A673 (cell line): Measurements from ENCODE around the gene AFAP1. TPM values are rescaled to one million over a fixed set of nuclear protein-coding genes. Genes with fewer than 3 reads are reported as not detected.
A peak's percentile ranks its signal among the peaks of the same experiment; 100 is the strongest.

Experiments used
- BruUV-seq: library from RNA; stranded (reverse); fragments of 400-500 nt; replicated peaks from 2 replicates; lab custom pipeline; 2021; lab: Mats Ljungman, UMichigan
- CTCF ChIA-PET: fragments of 300-600 bp; sonication (Branson Sonifier 250); formaldehyde crosslinking; loops from one replicate; lab custom pipeline; 2022; ENCODE audit warnings: antibody characterized with exemption; lab: Charles Lee
- POLR2A ChIA-PET: fragments of 300-600 bp; sonication (Branson Sonifier 250); formaldehyde crosslinking; loops from one replicate; lab custom pipeline; 2022; ENCODE audit warnings: antibody characterized with exemption; ENCODE audit not compliant: low non-redundant PET; lab: Charles Lee
- DNase-seq: peaks from one replicate; pipeline ENCODE4 v3.0.0-alpha.2; 2015; ENCODE audit warnings: low spot score
- H3K27ac ChIP-seq: fragments of 200-600 bp; sonication (generic); 2 replicates; pipeline ENCODE4 v1.5.1; 2016; ENCODE audit warnings: mixed run types, low read depth, mild to moderate bottlenecking, mixed read lengths, antibody characterized with exemption, low read length; ENCODE audit not compliant: poor library complexity, severe bottlenecking
- H3K27me3 ChIP-seq: fragments of 200-600 bp; sonication (generic); replicated peaks from 2 replicates; pipeline ENCODE4 v1.6.1; 2017; ENCODE audit warnings: mixed run types, low read depth, mild to moderate bottlenecking, mixed read lengths, antibody characterized with exemption, low read length; ENCODE audit not compliant: insufficient read depth, poor library complexity
- H3K36me3 ChIP-seq: fragments of 200-600 bp; sonication (generic); 2 replicates; pipeline ENCODE4 v1.6.1; 2016; ENCODE audit warnings: mixed run types, mild to moderate bottlenecking, mixed read lengths, antibody characterized with exemption, low read length; ENCODE audit not compliant: insufficient read depth, poor library complexity, severe bottlenecking
- H3K4me1 ChIP-seq: fragments of 200-600 bp; sonication (generic); 2 replicates; pipeline ENCODE4 v1.6.1; 2017; ENCODE audit warnings: mixed run types, mild to moderate bottlenecking, mixed read lengths, antibody characterized with exemption, low read length; ENCODE audit not compliant: insufficient read depth, poor library complexity, severe bottlenecking
- H3K4me3 ChIP-seq: fragments of 200-600 bp; sonication (generic); 2 replicates; pipeline ENCODE4 v1.5.1; 2016; ENCODE audit warnings: low read depth, mixed run types, mild to moderate bottlenecking, mixed read lengths, low read length; ENCODE audit not compliant: poor library complexity, severe bottlenecking
- H3K9me3 ChIP-seq: fragments of 200-600 bp; sonication (generic); 2 replicates; pipeline ENCODE4 v1.6.1; 2016; ENCODE audit warnings: mixed run types, low read depth, mild to moderate bottlenecking, mixed read lengths, antibody characterized with exemption, low read length; ENCODE audit not compliant: poor library complexity, severe bottlenecking
- EZH2 ChIP-seq: fragments of 200-600 bp; sonication (generic); IDR thresholded peaks from 2 replicates; pipeline ENCODE4 v1.6.1; 2017; ENCODE audit warnings: borderline replicate concordance, low read depth, mild to moderate bottlenecking, mixed read lengths, antibody characterized with exemption, low read length; ENCODE audit not compliant: poor library complexity, severe bottlenecking
- intact Hi-C: fragments of 100-400 bp; cut with micrococcal nuclease; formaldehyde crosslinking; loops from one replicate; pipeline ENCODE4 v1.10.0; 2022; ENCODE audit not compliant: unreplicated experiment
- total RNA-seq: library from RNA; stranded (reverse); gene quantifications from 2 replicates; pipeline ENCODE4 v1.2.3, GENCODE V29; 2021
- TF ChIP-seq, protein P1 (sequence below): fragments of 300-800, 200-600 bp; sonication (generic); conservative IDR thresholded peaks from 2 replicates; pipeline ENCODE4 v1.5.1; 2017; ENCODE audit warnings: low read depth, mild to moderate bottlenecking, antibody characterized with exemption, low read length, moderate library complexity, mixed read lengths

AFAP1 gene
- total RNA-seq, 1 experiment from 2014 or later, result 42.6 TPM

DNA sequence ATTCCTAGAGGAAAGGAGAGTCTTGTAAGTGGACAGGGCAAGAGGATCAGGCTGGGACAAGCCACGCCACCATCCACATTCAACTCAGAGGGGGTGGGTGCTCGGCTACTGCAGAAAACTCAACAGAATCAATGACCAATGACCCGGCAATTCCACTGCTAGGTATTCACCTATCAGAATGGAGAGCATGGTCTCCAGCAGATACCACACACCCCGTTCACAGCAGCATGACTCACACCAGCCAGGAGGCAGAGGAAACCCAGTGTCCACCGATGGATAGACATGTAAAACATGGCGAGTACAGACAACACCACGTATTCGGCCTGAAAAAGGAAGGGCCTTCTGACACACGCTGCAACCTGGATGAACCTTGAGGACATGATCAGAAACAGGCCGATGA is 175.9 kb downstream of the AFAP1 start:
- Histone ChIP-seq H3K4me1 (peaks cover 35% of the 10 kb centered on the region), H3K27ac (no peak overlapping the region), H3K4me3 (no peak overlapping the region), H3K27me3 (no peaks in the 10 kb centered on the region), H3K36me3 (peaks cover 20% of the 10 kb centered on the region), H3K9me3 (no peaks in the 10 kb centered on the region)
- intact Hi-C loops, result loop anchor here (5.0 kb wide), 1 partner anchor 224 kb away; no protein-coding TSS in a partner anchor
- DNase-seq, result no peak
- POLR2A ChIA-PET, result no interaction called here
- TF ChIP-seq, protein P1, sequence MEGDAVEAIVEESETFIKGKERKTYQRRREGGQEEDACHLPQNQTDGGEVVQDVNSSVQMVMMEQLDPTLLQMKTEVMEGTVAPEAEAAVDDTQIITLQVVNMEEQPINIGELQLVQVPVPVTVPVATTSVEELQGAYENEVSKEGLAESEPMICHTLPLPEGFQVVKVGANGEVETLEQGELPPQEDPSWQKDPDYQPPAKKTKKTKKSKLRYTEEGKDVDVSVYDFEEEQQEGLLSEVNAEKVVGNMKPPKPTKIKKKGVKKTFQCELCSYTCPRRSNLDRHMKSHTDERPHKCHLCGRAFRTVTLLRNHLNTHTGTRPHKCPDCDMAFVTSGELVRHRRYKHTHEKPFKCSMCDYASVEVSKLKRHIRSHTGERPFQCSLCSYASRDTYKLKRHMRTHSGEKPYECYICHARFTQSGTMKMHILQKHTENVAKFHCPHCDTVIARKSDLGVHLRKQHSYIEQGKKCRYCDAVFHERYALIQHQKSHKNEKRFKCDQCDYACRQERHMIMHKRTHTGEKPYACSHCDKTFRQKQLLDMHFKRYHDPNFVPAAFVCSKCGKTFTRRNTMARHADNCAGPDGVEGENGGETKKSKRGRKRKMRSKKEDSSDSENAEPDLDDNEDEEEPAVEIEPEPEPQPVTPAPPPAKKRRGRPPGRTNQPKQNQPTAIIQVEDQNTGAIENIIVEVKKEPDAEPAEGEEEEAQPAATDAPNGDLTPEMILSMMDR, result no peak
- TF ChIP-seq EZH2, result no peak
- CTCF ChIA-PET, result no interaction called here
- no TSS peak for BruUV-seq

DNA sequence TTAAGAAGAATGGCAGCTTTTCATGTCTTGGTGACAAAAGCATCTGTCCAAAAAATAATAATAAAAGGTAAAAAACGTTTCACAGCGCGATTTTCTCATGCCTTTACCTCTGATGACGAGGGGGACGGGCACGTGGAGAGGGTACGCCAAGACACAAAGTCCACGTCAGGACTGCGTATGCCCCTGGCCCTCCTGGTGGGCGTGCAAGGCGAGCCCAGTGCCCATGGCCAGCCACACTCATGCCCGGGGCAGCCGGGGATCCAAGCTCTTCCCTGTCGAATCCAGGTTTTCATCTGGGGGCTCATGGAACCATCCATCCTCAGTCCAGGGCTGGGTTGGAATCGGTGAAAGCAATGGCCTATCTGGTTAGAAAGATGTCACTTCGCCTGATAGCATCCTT is 176.6 kb downstream of the AFAP1 start:
- Histone ChIP-seq H3K27me3 (no peaks in the 10 kb centered on the region), H3K36me3 (peaks cover 13% of the 10 kb centered on the region), H3K9me3 (no peaks in the 10 kb centered on the region), H3K27ac (no peak overlapping the region), H3K4me3 (no peak overlapping the region), H3K4me1 (peaks cover 36% of the 10 kb centered on the region)
- TF ChIP-seq, protein P1, result no peak
- no peak for TF ChIP-seq EZH2
- no TSS peak for BruUV-seq
- ChIA-PET POLR2A (no interaction called here), CTCF (interaction anchor here (0.5 kb wide), 1 partner anchor 611 kb away, joined by 6 read pairs; no protein-coding TSS in a partner anchor)
- intact Hi-C loops, result loop anchor here (5.0 kb wide), 1 partner anchor 224 kb away; no protein-coding TSS in a partner anchor
- DNase-seq, result no peak

DNA sequence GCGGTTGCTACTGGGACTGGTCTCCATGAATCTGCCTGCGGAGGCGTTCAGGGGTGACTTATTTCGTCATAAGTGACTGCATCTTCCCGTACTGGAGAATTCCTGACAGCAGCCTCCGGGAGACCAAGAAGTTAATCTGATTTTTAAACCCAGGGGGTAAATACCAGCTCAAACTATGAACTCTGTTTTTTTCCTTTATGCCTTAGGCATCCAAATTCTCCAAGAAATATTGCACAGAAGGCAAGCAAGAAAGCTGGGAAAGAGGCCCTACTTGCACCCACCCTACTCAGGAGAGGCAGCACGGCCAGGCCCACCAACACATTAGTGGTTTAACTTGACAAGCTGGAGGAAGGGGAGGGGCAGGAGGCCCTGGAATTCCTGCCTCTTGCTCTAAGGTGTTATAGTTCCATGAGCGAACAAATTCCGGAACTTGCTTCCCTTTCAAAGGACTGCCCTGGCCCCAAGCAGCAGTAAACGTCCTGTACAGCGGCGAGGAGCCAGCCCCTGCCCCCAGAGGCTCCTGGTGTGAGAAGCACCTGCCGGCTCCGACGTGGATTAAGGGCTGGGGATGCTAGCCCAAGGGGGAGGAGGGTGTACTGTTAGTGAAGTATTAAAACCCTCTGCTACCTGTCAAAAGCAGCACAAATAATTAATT is 177.2 kb downstream of the AFAP1 start:
- intact Hi-C loops, result loop anchor here (1.0 to 5.0 kb wide), 2 partner anchors 40 to 225 kb away; no protein-coding TSS in a partner anchor
- H3K36me3 ChIP-seq, result peaks cover 9% of the 10 kb centered on the region

More for the DNA sequence above, 177.2 kb downstream of the AFAP1 start:
- Histone ChIP-seq H3K27me3 (no peaks in the 10 kb centered on the region), H3K9me3 (no peaks in the 10 kb centered on the region), H3K4me1 (peaks cover 36% of the 10 kb centered on the region), H3K4me3 (no peak overlapping the region), H3K27ac (peak overlapping the region; percentile 14)
- ChIA-PET POLR2A (no interaction called here), CTCF (interaction anchor here (0.7 to 1.6 kb wide), 5 partner anchors 19 to 226 kb away, joined by 3 to 34 read pairs (median 6); no protein-coding TSS in a partner anchor)
- no peak for DNase-seq
- no peak for TF ChIP-seq EZH2
- no TSS peak for BruUV-seq
